ENCODE measurements around the gene RING1. TPM values are rescaled to one million over a fixed set of nuclear protein-coding genes. Genes with fewer than 3 reads are reported as not detected.
A peak's percentile ranks its signal among the peaks of the same experiment; 100 is the strongest.

The RING1 gene
- total RNA-seq, 1 experiment from 2014 or later = 48.3 TPM

- Mint-ChIP-seq H3K27me3 (ENCODE audit: insufficient read depth, unreplicated experiment) (no peaks in the 10 kb centered on the region), H3K9me3 (ENCODE audit: unreplicated experiment) (no peaks in the 10 kb centered on the region), H3K36me3 (ENCODE audit: insufficient read depth, unreplicated experiment) (peaks cover 63% of the 10 kb centered on the region), H3K4me1 (ENCODE audit: insufficient read depth, unreplicated experiment) (peaks cover 49% of the 10 kb centered on the region), H3K4me3 (ENCODE audit: unreplicated experiment) (peak overlapping the region; percentile 98), H3K27ac (ENCODE audit: low read depth, unreplicated experiment) (peak overlapping the region; percentile 100)
- DNase-seq (ENCODE audit: unreplicated experiment) = no peak
- ChIA-PET POLR2A (interaction anchor here (1.7 to 2.4 kb wide), 3 partner anchors 10 to 73 kb away, joined by 9 to 20 read pairs (median 11); partner anchors contain the start of genes RING1, RPS18 and VPS52), CTCF (interaction anchor here (0.6 kb wide), 2 partner anchors 12 to 89 kb away, joined by 3 to 5 read pairs; no protein-coding TSS in a partner anchor)
- no TSS peak for BruUV-seq (replicated peaks)
- intact Hi-C loops (cut with micrococcal nuclease) = no loop called here
- TF ChIP-seq CTCF (IDR thresholded peaks at IDR 0.05; ENCODE audit: unreplicated experiment) = no peak
These were observed 9.4 kb upstream of the RING1 start for GRCh38 chr6:33198853-33199436.

- H3K4me3 Mint-ChIP-seq (ENCODE audit: unreplicated experiment) = peak overlapping the region; percentile 98
- no peak for TF ChIP-seq CTCF (IDR thresholded peaks at IDR 0.05; ENCODE audit: unreplicated experiment)
- peaks cover 55% of the 10 kb centered on the region for H3K4me1 Mint-ChIP-seq (ENCODE audit: insufficient read depth, unreplicated experiment)
- ChIA-PET POLR2A (interaction anchor here (0.7 to 2.4 kb wide), 8 partner anchors 9 to 1124 kb away, joined by 3 to 20 read pairs (median 4); partner anchors contain the start of genes RGL2, RING1, RPS18 and VPS52), CTCF (interaction anchor here (0.6 kb wide), 1 partner anchor 34 kb away, joined by 3 read pairs; no protein-coding TSS in a partner anchor)
- BruUV-seq (replicated peaks) = TSS peak; percentile 37
- H3K27ac Mint-ChIP-seq (ENCODE audit: low read depth, unreplicated experiment) = peak overlapping the region; percentile 100
- no peaks in the 10 kb centered on the region for H3K9me3 Mint-ChIP-seq (ENCODE audit: unreplicated experiment)
- peak; percentile 76 for DNase-seq (ENCODE audit: unreplicated experiment)
- intact Hi-C loops (cut with micrococcal nuclease) = loop anchor here (2.0 to 5.0 kb wide), 2 partner anchors 49 to 98 kb away; partner anchors contain the start of gene RGL2
- H3K36me3 Mint-ChIP-seq (ENCODE audit: insufficient read depth, unreplicated experiment) = peaks cover 55% of the 10 kb centered on the region
- H3K27me3 Mint-ChIP-seq (ENCODE audit: insufficient read depth, unreplicated experiment) = no peaks in the 10 kb centered on the region
These were observed 8.5 kb upstream of the RING1 start for GRCh38 chr6:33199687-33200218.

DNA sequence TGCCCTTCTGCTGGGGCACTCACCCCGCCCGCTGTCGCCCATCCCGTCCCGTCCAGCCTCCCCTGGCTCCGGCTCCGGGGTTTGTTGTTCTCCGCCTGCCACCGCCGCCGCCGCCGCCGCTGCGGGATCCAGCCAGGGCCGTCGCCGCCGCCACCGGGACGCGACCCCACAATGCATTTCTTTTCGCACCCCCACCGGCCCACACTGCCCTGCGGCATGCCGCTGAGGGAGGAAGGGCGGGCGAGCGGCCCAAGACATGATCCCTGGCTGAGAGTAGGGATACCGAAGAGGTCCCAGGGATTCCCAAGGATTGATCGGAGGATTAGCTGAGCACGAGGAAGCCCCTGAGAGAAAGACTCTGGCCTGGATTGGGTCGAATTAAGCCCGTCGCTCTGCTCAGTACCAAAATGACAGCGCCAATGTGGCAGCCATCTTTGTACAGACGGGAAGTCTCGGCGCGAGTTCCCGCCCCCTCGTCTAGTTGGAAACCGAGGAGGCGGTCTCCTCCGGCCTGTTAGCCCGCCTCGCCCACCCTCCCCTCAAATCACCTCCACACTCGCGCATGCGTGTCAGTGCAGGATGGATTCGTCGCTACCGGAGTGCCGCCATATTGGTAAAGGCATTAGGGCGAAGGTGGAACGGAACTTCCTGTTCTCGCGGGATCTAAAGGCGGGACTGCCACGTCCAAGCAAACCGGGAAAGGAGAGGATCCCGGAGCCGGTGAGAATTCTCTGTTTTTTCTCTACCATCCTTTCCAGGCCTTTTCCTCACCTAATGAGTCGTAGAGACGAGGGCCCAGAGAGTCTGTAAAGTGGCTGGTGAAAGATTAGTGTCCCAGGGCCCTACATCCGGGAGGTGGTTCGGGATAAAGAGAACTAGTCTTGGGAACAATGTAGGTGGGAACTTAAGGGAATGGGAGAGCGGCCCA lies 7.8 kb upstream of the RING1 start, which contains the start of the genes RXRB and SLC39A7:
TSS of gene RXRB (minus strand) at position 447 of the 928 bp plus-strand sequence. CDS start at position 258, 189 bp downstream.
TSS of gene SLC39A7 (plus strand) at position 649 of the 928 bp plus-strand sequence. CDS start 379 bp downstream, outside the sequence.
- Mint-ChIP-seq H3K4me1 (ENCODE audit: insufficient read depth, unreplicated experiment) (peaks cover 61% of the 10 kb centered on the region), H3K9me3 (ENCODE audit: unreplicated experiment) (no peaks in the 10 kb centered on the region), H3K27ac (ENCODE audit: low read depth, unreplicated experiment) (peak within 1 kb of the TSS; percentile 100), H3K36me3 (ENCODE audit: insufficient read depth, unreplicated experiment) (peaks cover 48% of the 10 kb centered on the region), H3K4me3 (ENCODE audit: unreplicated experiment) (peak within 1 kb of the TSS; percentile 98), H3K27me3 (ENCODE audit: insufficient read depth, unreplicated experiment) (no peaks in the 10 kb centered on the region)
- no peak for TF ChIP-seq CTCF (IDR thresholded peaks at IDR 0.05; ENCODE audit: unreplicated experiment)
- ChIA-PET CTCF (interaction anchor here (0.6 kb wide), 1 partner anchor 34 kb away, joined by 3 read pairs; no protein-coding TSS in a partner anchor), POLR2A (interaction anchor here (0.7 to 2.4 kb wide), 9 partner anchors 8 to 1124 kb away, joined by 3 to 20 read pairs (median 4); partner anchors contain the start of genes RGL2, RING1, RPS18 and VPS52)
- BruUV-seq (replicated peaks) = no TSS peak
- intact Hi-C loops (cut with micrococcal nuclease) = loop anchor here (2.0 to 5.0 kb wide), 2 partner anchors 48 to 97 kb away; partner anchors contain the start of gene RGL2
- peak; percentile 99 for DNase-seq (ENCODE audit: unreplicated experiment)

Measured in MCF 10A (cell line).